Tibial nerve (tissue), 4 donors: Measurements from ENCODE around the gene HIGD1B. TPM values are rescaled to one million over a fixed set of nuclear protein-coding genes. Genes with fewer than 3 reads are reported as not detected.
"Not testable (repeated sequence)": the region's sequence is repeated elsewhere in the genome, so short reads cannot be mapped to it uniquely, and the experiment has no call there.

Experiments used
- DNase-seq, 2 donors: peaks; one replicate each; pipeline ENCODE4 v3.0.0-alpha.2; 2019; ENCODE audit warnings: low spot score in 2 of 2
- H3K27ac ChIP-seq, 4 donors: fragments of 200-600 bp; sonication (generic) in 3 of 4; one replicate each; pipeline ENCODE4 v1.5.1; 2017 to 2019; ENCODE audit warnings: mild to moderate bottlenecking in 1 of 4
- H3K27me3 ChIP-seq, 2 donors: fragments of 200-600 bp; sonication (generic) in 1 of 2; one replicate each; pipeline versions ENCODE4 v1.5.1 to v1.6.0; 2017 to 2019
- H3K36me3 ChIP-seq, 3 donors: fragments of 200-600 bp; sonication (generic); one replicate each; pipeline ENCODE4 v1.5.1; 2018 to 2019
- H3K4me1 ChIP-seq, 4 donors: fragments of 200-600 bp; sonication (generic) in 3 of 4; one replicate each; pipeline ENCODE4 v1.5.1; 2017 to 2019
- H3K4me3 ChIP-seq, 4 donors: fragments of 200-600 bp; sonication (generic) in 3 of 4; one replicate each; pipeline ENCODE4 v1.5.1; 2017 to 2019; ENCODE audit warnings: mild to moderate bottlenecking in 1 of 4, moderate library complexity in 1 of 4
- H3K9me3 ChIP-seq, 4 donors: fragments of 200-600 bp; sonication (generic) in 3 of 4; one replicate each; pipeline ENCODE4 v1.5.1; 2017 to 2019
- EP300 ChIP-seq, 2 donors: sonication (generic); formaldehyde crosslinking; IDR thresholded peaks; one replicate each; pipeline ENCODE4 v1.6.1; 2017; ENCODE audit warnings: antibody characterized with exemption in 2 of 2, mild to moderate bottlenecking in 1 of 2
- POLR2A ChIP-seq, 2 donors: fragments of 450-650 bp; IDR thresholded peaks; one replicate each; pipeline ENCODE4 v1.6.1; 2017; ENCODE audit warnings: antibody characterized with exemption in 2 of 2, mild to moderate bottlenecking in 2 of 2, moderate library complexity in 2 of 2
- WGBS, 2 donors: methylation state at CpG; one replicate each; pipeline ENCODE4 v1.1.5; 2018; 5-methylcytosine and 5-hydroxymethylcytosine counted together
- total RNA-seq, 4 donors: library from RNA; depleted of rRNA; stranded (reverse); fragments of >200 nt; gene quantifications; one replicate each; pipeline ENCODE4 v1.1.0, GENCODE V29; 2016
- TF ChIP-seq, protein P1 (sequence below), 5 experiments: fragments of 200-600 bp in 3 of 5; fragments of 450-650 bp in 2 of 5; sonication (generic) in 3 of 5; IDR thresholded peaks; one replicate each; pipeline ENCODE4 v1.5.1; 2016 to 2019; ENCODE audit warnings: antibody characterized with exemption in 5 of 5, mild to moderate bottlenecking in 3 of 5, moderate library complexity in 2 of 5

The HIGD1B gene
- total RNA-seq, 4 donors from 2014 or later = 2.3 to 10.3 (median 6.5) TPM; not detected in 1

DNA sequence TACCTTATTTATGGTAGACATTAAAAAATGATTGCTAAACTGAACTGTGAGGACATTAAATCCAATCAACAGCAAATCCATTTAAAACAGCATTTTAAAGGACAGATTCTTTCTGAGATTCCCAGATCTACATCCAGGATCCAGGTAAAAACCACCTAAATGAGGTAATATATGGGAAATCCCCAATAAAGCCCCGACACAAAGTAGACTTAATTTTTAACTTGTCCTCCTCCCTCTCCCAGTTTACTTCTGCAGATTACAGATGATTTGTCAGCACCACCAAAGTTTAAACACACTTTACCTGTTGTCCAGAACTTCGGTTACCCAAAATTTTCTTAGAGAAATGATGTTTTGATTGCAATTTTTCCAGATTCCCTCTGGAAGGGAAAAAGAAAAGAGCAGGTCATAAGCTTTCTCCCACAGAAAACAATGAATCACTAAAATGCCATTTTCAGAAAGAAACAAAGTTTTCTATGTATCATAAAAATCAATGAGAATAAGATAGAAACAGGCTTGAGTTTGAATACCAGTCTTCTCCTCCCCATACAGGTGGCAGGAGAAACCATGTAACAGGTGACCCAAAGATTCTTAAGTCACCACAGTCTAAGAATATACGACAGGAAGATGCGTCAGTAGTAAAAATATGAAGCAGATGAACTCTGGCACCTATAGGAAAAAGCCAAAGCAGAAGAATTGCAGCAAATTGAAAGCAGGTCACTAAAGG lies 40.4 kb upstream of the HIGD1B start:
- peaks cover 0 to 15% (median 2%) of the 10 kb centered on the region in 4 donors for H3K4me1 ChIP-seq
- H3K27ac ChIP-seq = peak overlapping the region in 1 of 4 donors; percentile 38

DNA sequence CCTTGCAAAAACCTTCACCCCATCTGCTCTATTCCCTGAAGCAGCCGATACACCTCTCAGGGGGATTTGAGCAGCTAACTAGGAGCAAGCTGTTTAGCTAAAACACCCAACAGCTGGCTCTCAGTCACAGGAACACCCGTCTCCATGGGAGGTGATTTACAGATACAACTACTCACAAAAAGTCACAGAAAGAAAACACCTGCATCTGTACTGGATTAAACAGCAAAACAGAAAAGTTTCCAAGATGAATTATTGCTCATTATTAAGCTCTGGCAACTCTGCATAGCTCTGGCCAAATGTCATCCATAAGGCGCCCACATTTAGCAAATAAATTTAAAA lies 39.9 kb upstream of the HIGD1B start:
- 54 to 66% methylated on average over 3 of the region's 3 CpGs for WGBS, 2 donors

More for the DNA sequence above, 40.4 kb upstream of the HIGD1B start:
- no peak for TF ChIP-seq POLR2A (IDR thresholded peaks at IDR 0.05)
- no peak for TF ChIP-seq EP300 (IDR thresholded peaks at IDR 0.05)
- TF ChIP-seq, protein P1, sequence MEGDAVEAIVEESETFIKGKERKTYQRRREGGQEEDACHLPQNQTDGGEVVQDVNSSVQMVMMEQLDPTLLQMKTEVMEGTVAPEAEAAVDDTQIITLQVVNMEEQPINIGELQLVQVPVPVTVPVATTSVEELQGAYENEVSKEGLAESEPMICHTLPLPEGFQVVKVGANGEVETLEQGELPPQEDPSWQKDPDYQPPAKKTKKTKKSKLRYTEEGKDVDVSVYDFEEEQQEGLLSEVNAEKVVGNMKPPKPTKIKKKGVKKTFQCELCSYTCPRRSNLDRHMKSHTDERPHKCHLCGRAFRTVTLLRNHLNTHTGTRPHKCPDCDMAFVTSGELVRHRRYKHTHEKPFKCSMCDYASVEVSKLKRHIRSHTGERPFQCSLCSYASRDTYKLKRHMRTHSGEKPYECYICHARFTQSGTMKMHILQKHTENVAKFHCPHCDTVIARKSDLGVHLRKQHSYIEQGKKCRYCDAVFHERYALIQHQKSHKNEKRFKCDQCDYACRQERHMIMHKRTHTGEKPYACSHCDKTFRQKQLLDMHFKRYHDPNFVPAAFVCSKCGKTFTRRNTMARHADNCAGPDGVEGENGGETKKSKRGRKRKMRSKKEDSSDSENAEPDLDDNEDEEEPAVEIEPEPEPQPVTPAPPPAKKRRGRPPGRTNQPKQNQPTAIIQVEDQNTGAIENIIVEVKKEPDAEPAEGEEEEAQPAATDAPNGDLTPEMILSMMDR (IDR thresholded peaks at IDR 0.05) = no peak
- H3K27me3 ChIP-seq = no peaks in the 10 kb centered on the region
- H3K9me3 ChIP-seq = no peaks in the 10 kb centered on the region
- WGBS, 2 donors = 78 to 81% methylated on average over 4 of the region's 4 CpGs
- no peak overlapping the region for H3K4me3 ChIP-seq
- H3K36me3 ChIP-seq = peaks cover 0 to 5% (median 0%) of the 10 kb centered on the region in 3 donors
- DNase-seq = no peak

DNA sequence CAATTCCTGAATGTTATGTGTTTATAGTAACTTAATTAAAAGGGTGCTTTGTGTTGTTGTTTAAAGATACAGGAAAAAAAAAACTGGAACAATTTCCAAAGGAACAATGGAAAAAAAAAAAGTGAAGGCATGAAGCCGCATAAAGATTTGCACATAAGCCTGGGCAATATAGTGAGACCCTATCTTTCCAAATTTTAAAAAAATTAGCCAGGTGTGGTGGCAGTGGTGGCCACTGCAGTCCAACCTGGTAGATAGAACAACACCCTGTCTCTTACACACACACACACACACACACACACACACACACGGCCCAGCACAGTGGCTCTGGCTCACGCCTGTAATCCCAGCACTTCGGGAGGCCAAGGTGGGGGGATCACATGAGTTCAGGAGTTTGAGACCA lies 39.5 kb upstream of the HIGD1B start:
- 80 to 81% methylated on average over 4 of the region's 4 CpGs for WGBS, 2 donors
- Histone ChIP-seq H3K27me3 (no peaks in the 10 kb centered on the region), H3K36me3 (peaks cover 0 to 5% (median 0%) of the 10 kb centered on the region in 3 donors), H3K27ac (no peak overlapping the region), H3K9me3 (no peaks in the 10 kb centered on the region), H3K4me3 (no peak overlapping the region), H3K4me1 (peaks cover 0 to 9% (median 2%) of the 10 kb centered on the region in 4 donors)
- no peak for DNase-seq
- TF ChIP-seq POLR2A (IDR thresholded peaks at IDR 0.05) = no peak

More for the DNA sequence above, 39.9 kb upstream of the HIGD1B start:
- TF ChIP-seq, protein P1 (IDR thresholded peaks at IDR 0.05) = no peak
- TF ChIP-seq POLR2A (IDR thresholded peaks at IDR 0.05) (no peak), EP300 (IDR thresholded peaks at IDR 0.05) (no peak)
- DNase-seq = no peak
- Histone ChIP-seq H3K4me1 (peaks cover 0 to 12% (median 2%) of the 10 kb centered on the region in 4 donors), H3K27ac (peak overlapping the region in 1 of 4 donors; percentile 38), H3K9me3 (no peaks in the 10 kb centered on the region), H3K27me3 (no peaks in the 10 kb centered on the region), H3K4me3 (no peak overlapping the region), H3K36me3 (peaks cover 0 to 5% (median 0%) of the 10 kb centered on the region in 3 donors)

DNA sequence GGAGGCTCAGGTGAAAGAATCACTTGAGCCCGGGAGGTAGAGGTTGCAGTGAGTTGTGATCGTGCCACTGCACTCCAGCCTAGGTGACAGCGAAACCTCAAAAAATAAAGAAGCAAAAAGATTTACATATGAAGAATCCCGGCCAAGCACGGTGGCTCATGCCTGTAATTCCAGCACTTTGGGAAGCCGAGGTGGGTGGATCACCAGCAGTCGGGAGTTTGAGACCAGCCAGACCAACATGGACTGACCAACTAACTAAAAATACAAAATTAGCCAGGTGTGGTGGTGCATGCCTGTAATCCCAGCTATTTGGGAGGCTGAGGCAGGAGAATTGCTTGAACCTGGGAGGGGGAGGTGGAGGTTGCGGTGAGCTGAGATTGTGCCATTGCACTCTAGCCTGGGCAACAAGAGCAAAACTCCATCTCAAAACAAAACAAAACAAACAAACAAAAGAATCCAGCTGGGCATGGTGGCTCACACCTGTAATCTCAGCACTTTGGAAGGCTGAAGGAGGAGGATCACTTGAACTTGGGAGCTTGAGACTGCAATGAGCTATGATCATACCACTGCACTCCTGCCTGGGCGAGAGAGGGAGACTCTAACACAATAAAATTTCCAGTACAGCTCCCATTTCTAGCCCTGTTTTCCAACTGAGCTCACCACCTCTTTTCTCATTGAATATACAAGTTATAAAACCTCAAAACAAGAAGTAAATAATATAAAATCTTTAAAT lies 38.9 kb upstream of the HIGD1B start:
- not testable (repeated sequence) for H3K36me3 ChIP-seq, DNase-seq, H3K9me3 ChIP-seq, H3K4me1 ChIP-seq, H3K27ac ChIP-seq, H3K4me3 ChIP-seq, H3K27me3 ChIP-seq
- 93 to 98% methylated on average over 9 of the region's 9 CpGs for WGBS, 2 donors

DNA sequence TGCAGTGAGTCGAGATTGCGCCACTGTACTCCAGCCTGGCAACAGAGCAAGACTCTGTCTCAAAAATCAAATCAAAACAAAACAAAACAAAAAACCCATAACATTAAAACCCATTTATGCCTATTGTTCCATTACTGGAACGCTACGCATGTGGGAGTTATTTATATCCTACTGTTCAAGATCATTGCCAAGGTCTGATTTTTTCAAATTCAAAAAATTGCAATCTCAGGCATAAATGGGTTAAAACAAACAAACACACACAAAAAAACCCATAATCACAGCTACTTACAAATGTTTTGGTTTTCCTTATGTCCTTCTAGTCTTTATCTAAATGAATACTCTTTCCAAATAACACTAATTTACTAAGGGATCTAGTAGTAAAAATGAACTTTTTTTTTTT lies 35.4 kb upstream of the HIGD1B start:
- H3K27ac ChIP-seq = peak overlapping the region in 3 of 4 donors; percentile 8 to 62 (median 34)
- peaks cover 0 to 9% (median 2%) of the 10 kb centered on the region in 4 donors for H3K4me1 ChIP-seq
- no peaks in the 10 kb centered on the region for H3K27me3 ChIP-seq
- no peak for DNase-seq
- H3K4me3 ChIP-seq = no peak overlapping the region
- 33 to 44% methylated on average over 4 of the region's 4 CpGs for WGBS, 2 donors
- H3K36me3 ChIP-seq = no peaks in the 10 kb centered on the region
- no peaks in the 10 kb centered on the region for H3K9me3 ChIP-seq
- no peak for TF ChIP-seq EP300 (IDR thresholded peaks at IDR 0.05)
- TF ChIP-seq, protein P1 (IDR thresholded peaks at IDR 0.05) = no peak
- no peak for TF ChIP-seq POLR2A (IDR thresholded peaks at IDR 0.05)

DNA sequence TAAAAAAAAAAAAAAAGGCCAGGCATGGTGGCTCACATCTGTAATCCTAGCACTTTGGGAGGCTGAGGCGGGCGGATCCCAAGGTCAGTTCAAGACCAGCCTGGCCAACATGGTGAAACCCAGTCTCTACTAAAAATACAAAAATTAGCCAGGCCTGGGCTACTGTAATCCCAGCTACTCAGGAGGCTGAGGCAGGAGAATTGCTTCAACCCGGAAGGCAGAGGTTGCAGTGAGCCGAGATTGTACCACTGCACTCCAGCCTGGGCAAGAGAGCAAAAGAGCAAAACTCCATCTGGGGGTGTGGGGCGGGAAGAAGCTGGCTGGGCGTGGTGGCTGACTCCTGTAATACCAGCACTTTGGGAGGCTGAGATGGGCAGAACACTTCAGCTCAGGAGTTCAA lies 29.2 kb upstream of the HIGD1B start:
- peak overlapping the region in 2 of 4 donors; percentile 29 to 85 for H3K27ac ChIP-seq
- H3K36me3 ChIP-seq, DNase-seq, H3K9me3 ChIP-seq, H3K4me1 ChIP-seq, H3K4me3 ChIP-seq: not testable (repeated sequence)
- WGBS, 2 donors = 83 to 89% methylated on average over 6 of the region's 6 CpGs
- H3K27me3 ChIP-seq = peaks cover 0 to 15% of the 10 kb centered on the region in 2 donors
